GM21576 (cell line): ENCODE data around the gene VIPAS39.
"Not testable (repeated sequence)": the region's sequence is repeated elsewhere in the genome, so short reads cannot be mapped to it uniquely, and the experiment has no call there.

Experiments
- ATAC-seq: cut with Tn5 transposase; IDR thresholded peaks from one replicate; pipeline ENCODE4 v1.9.1; 2021; ENCODE audit warnings: mild to moderate bottlenecking, moderate library complexity; ENCODE audit not compliant: unreplicated experiment

Gene VIPAS39

DNA sequence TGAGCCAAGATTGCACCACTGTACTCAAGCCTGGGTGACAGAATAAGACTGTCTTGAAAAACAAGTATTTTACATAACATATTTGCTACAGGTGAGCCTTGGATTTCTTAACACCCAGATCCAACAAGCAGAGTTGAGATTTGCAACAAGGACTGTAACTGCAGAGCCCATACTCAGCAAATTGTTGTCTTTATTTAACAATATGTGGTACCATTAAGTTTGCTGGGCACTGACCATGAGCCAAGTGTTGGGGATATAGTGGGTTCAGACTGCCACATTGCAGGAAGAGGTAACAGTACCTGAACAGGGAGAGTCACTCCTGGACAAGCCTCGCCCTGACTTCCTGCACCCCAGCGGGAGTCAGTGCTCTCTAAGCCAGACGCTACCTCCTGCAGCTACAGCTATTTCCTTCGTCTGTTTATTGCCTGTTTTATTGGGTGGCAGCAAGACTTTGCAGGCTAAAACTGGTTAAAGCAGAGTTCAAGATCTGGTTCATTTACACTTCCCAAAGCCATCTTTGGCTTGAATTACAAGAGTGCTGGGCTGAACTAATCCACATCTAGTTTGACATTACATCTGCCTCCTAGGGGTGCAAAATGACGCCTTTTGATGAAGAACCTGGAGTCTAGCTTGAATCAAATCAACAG, 12.9 kb upstream of the VIPAS39 start:
- ATAC-seq: no peak

- ATAC-seq: no peak
These were observed 12.1 kb upstream of the VIPAS39 start for GRCh38 chr14:77469539-77469938.

DNA sequence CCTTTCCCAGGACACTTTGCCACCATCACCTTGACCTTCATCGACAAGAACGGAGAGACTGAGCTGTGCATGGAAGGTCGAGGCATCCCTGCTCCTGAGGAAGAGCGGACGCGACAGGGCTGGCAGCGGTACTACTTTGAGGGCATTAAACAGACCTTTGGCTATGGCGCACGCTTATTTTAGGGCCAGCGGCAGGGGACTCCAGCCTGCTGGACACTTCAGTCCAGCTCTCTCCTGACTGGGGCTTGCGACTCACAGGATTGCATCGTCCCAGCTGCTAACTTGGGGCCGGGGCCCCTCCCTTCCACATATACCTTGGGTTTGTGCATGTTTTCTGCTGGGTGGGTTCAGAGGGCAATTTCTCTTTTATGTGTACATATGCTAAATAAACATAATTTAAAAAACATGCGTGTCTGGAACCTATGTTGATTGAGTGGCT, 11.7 kb upstream of the VIPAS39 start:
- ATAC-seq: no peak

DNA sequence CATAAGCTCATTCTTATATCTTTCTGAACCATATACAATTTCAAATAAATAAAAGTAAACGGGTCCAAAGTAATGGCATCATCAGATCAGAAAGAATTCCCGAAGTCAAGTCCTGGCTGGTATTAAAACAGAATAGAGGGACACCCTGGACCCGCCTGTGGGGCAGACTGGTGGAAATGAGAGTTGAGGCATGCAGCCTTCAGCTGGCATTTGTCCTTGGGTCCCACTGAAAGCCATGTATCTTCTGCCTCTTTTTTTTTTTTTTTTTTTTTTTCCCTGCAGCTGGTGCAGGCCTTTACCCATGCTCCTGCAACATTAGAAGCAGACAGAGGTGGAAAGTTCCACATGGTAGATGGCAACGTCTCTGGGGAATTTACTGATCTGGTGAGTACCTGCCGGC, 10.4 kb upstream of the VIPAS39 start:
- no peak for ATAC-seq

- ATAC-seq: no peak
These were observed 1.8 kb upstream of the VIPAS39 start for GRCh38 chr14:77459072-77459723.

DNA sequence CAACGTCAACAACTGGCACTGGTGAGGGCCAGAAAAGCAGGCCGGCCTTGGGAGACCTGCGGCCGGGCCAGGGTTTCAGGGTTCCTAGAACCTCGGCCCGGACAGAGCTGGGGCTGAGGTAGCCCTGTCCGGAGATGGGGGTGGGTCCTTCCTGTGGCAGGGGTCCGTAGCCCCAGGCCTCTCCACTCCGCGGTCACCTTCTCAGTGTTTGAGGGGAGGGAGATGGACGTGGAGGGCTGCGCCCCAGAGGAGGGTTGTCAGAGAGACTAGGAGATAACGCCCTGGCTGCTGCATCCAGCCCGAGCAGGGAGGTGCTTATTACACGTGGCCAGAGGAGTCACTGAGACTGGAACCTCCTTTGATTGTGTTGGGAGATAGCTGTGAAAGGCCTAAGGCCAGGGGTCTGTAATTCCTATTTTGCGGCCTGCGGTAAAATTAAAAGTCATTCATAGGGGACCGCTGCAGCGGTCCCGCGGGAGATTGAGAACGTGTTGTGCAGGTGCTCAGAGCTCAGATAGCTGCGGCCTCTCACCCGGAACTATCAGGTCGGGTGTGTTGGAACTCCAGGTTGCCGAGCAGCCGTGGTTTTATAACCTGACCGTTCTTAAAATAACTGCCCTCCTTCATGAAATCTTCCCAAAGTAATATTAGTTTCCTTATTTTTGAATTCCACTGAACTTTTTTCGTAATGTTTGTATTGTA, 999 bp upstream of the VIPAS39 start:
- peak; percentile 6 for ATAC-seq

GRCh38 chr14:77457115-77457521, 283 bp downstream of the VIPAS39 start:
- ATAC-seq: no peak

GRCh38 chr14:77455966-77456640, 1.3 kb downstream of the VIPAS39 start:
- ATAC-seq: no peak

GRCh38 chr14:77442196-77442595, 15.2 kb downstream of the VIPAS39 start:
- ATAC-seq: no peak

GRCh38 chr14:77439861-77440260, 17.5 kb downstream of the VIPAS39 start:
- ATAC-seq: no peak

DNA sequence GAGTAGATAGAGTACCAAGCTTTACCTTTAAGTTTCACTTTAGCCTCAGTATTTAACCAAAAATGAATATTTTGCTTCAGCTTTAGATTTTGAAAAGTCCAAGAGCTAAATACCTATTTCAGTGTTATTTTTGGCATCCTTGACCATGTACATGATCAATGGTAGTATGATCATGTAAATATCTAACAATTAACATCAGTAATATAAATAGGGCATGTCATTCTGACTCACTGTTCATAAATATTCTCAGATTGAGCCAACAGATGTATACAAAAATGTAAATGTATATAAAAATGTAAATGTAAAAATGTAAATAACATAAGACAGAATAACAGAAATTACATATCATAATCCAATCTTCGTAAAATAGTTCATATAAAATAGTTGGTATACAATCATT, 18.8 kb downstream of the VIPAS39 start:
- no peak for ATAC-seq

GRCh38 chr14:77436042-77436441, 21.4 kb downstream of the VIPAS39 start:
- no peak for ATAC-seq

GRCh38 chr14:77426396-77426795, 31.0 kb downstream of the VIPAS39 start:
- ATAC-seq: no peak

DNA sequence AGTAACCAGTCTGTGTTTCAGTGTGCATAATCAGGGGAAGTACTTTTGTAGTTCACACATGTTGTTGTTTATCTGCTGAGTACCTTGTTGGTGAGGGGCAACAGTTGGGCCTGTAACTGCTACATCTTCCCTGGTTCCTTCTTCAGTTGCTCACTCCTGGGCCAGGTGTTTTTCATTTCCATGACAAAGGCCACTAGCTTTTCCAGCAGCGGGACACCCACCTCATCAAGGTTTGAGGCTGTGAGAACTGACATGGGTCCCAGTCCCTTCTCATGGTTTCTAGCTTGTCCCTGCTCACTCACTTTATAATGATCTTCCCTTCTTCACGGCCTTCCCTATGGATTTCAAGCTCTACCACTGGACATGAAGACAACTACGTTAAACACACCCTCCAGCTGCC, 32.5 kb downstream of the VIPAS39 start:
- ATAC-seq: no peak

- no peak for ATAC-seq
These were observed 34.0 kb downstream of the VIPAS39 start, which contains the start of gene NOXRED1 for GRCh38 chr14:77423423-77423822. Gene NOXRED1 (minus strand): TSS chr14:77423523. CDS start chr14:77422889, 634 bp downstream.

GRCh38 chr14:77421201-77421600, 36.2 kb downstream of the VIPAS39 start:
- ATAC-seq: no peak

DNA sequence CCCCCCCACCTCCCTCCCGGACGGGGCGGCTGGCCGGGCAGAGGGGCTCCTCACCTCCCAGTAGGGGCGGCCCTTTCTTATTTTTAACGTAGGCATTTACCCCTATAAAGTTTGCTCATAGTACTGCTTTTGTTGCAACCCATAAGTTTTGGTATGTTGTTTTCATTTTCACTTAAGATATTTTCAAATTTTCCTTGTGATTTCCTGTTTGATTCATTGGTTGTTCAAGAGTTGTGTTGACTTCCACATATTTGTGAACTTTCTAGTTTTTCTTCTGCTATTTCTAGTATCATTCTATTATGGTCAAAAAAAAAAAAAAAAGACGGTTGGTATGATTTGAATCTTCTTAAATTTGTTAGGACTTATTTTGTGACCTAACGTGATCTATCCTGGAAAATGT, 40.6 kb downstream of the VIPAS39 start:
- ATAC-seq: no peak

DNA sequence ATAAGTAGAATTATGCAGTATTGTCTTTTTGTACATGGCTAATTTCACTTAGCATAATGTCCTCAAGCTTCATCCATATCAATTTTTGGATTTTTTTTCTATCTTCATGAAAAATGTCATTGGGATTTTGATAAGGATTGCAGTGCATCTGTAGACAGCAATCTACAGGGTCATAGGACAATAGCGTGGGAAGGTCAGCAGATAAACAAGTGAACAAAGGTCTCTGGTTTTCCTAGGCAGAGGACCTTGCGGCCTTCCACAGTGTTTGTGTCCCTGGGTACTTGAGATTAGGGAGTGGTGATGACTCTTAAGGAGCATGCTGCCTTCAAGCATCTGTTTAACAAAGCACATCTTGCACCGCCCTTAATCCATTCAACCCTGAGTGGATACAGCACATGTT, 41.3 kb downstream of the VIPAS39 start:
- ATAC-seq: not testable (repeated sequence)

DNA sequence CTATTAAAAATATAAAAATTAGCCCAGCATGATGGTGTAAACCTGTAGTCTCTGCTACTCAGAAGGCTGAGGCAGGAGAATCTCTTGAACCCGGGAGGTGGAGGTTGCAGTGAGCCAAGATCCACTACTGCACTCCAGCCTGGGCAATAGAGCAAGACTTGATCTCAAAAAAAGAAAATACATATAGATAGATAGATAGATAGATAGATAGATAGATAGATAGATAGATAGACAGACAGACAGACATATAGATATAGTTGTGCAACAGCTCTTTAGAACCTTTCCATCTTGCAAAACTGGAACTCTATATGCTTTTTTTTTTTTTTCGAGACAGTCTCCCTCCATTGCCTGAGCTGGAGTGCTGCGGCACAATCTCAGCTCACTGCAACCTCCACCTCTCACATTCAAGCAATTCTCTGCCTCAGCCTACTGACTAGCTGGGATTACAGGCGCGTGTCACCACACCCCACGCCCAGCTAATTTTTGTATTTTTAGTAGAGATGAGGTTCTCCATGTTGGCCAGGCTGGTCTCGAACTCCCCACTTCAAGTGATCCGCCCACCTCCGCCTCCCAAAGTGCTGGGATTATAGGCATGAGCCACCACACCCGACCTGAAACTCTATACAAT, 41.9 kb downstream of the VIPAS39 start:
- ATAC-seq: not testable (repeated sequence)

- no peak for ATAC-seq
These were observed 48.3 kb downstream of the VIPAS39 start for GRCh38 chr14:77409131-77409533.

GRCh38 chr14:77407158-77407557, 50.2 kb downstream of the VIPAS39 start:
- ATAC-seq: no peak
